B cell (primary cell): ENCODE results near the gene HMGCS1.

ENCODE experiments used
- EZH2 ChIP-seq: IDR thresholded peaks from 2 replicates; pipeline ENCODE4 v1.6.1; 2012; ENCODE audit warnings: borderline replicate concordance, low read depth, mild to moderate bottlenecking, moderate library complexity, low read length; ENCODE audit not compliant: insufficient read depth, poor library complexity, severe bottlenecking
- TF ChIP-seq, protein P1 (sequence below): fragments of 200-600 bp; IDR thresholded peaks from one replicate; pipeline ENCODE4 v1.8.0; 2022; ENCODE audit warnings: antibody characterized with exemption, mild to moderate bottlenecking

DNA sequence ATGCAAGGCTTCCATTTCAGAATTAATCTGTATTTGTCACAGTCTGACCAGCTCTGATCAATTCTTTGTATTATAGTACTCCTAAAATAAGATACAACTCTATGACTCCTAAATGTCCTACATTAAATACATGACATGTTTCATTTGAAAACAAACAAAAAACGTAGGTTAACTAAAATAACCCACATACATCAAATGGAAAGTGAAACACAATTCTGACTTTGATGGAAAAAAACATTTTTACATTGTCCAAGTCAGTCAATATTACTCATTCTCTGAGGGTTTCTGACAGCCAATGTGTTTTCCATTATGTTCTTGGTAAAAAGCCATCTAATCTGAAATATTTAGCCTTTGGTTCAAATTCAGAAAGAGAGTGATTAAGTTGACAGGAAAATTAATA, 8.7 kb downstream of the HMGCS1 start:
- TF ChIP-seq, protein P1, sequence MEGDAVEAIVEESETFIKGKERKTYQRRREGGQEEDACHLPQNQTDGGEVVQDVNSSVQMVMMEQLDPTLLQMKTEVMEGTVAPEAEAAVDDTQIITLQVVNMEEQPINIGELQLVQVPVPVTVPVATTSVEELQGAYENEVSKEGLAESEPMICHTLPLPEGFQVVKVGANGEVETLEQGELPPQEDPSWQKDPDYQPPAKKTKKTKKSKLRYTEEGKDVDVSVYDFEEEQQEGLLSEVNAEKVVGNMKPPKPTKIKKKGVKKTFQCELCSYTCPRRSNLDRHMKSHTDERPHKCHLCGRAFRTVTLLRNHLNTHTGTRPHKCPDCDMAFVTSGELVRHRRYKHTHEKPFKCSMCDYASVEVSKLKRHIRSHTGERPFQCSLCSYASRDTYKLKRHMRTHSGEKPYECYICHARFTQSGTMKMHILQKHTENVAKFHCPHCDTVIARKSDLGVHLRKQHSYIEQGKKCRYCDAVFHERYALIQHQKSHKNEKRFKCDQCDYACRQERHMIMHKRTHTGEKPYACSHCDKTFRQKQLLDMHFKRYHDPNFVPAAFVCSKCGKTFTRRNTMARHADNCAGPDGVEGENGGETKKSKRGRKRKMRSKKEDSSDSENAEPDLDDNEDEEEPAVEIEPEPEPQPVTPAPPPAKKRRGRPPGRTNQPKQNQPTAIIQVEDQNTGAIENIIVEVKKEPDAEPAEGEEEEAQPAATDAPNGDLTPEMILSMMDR = no peak
- no peak for TF ChIP-seq EZH2
